Activated T-cell treated with anti-CD3 and anti-CD28 coated beads, Interleukin-2, amount 50 U/mL, for 72 hours (primary cell): ENCODE measurements around the gene OR6C76. TPM values are rescaled to one million over a fixed set of nuclear protein-coding genes. Genes with fewer than 3 reads are reported as not detected.
"Not testable (repeated sequence)": the region's sequence is repeated elsewhere in the genome, so short reads cannot be mapped to it uniquely, and the experiment has no call there.

Experiments used
- ATAC-seq, 2 donors: fragments of 150-1000 bp; cut with Tn5 transposase; replicated peaks in 1 of 2; 2 replicates each; pipeline ENCODE4 v1.10.0; 2021; ENCODE audit warnings: moderate library complexity in 2 of 2, mild to moderate bottlenecking in 1 of 2
- DNase-seq, 2 donors: peaks; one replicate each; pipeline ENCODE4 v3.0.0; 2021 to 2022; ENCODE audit warnings: mixed read lengths in 1 of 2
- H3K27ac Mint-ChIP-seq: one replicate; pipeline ENCODE4 v1.8.0; 2022; ENCODE audit warnings: mild to moderate bottlenecking, moderate library complexity, mixed read lengths
- H3K27me3 Mint-ChIP-seq: one replicate; pipeline ENCODE4 v1.8.0; 2022; ENCODE audit warnings: low read depth, mixed read lengths
- H3K36me3 Mint-ChIP-seq, 2 donors: one replicate each; pipeline ENCODE4 v1.8.0; 2022; ENCODE audit warnings: mixed read lengths in 2 of 2, mild to moderate bottlenecking in 1 of 2; ENCODE audit not compliant: insufficient read depth in 2 of 2
- H3K4me1 Mint-ChIP-seq: one replicate; pipeline ENCODE4 v1.8.0; 2022; ENCODE audit warnings: low read depth, mixed read lengths
- H3K4me3 Mint-ChIP-seq, 2 donors: one replicate each; pipeline ENCODE4 v1.8.0; 2022; ENCODE audit warnings: mild to moderate bottlenecking in 2 of 2, mixed read lengths in 2 of 2, moderate library complexity in 2 of 2
- H3K9me3 Mint-ChIP-seq, 2 donors: one replicate each; pipeline ENCODE4 v1.8.0; 2022; ENCODE audit warnings: mixed read lengths in 2 of 2
- total RNA-seq, 2 donors: library from RNA; stranded (reverse); gene quantifications; one replicate each; pipeline ENCODE4 v1.2.3, GENCODE V29; 2022

Gene OR6C76
- total RNA-seq = not detected

DNA sequence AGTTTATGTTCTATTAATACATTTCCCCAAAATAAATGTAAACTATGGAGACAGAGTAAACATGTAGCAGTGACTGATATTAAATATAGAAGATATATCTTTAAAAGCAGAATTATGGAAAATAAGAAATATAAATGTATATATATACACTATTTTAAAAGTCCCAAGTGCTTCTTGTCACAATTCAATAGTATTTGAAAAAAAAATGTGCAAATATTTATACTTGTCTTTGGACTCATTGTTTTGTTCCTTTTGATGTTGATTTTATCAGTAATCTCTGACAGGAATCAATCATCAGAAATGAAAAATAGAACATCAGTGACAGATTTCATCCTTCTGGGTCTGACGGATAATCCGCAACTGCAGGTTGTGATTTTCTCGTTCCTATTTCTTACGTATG lies at the start of gene OR6C76:
Gene OR6C76 (plus strand): TSS at position 301 of the 400 bp plus-strand sequence. CDS start 0 bp downstream, at position 301.
- Mint-ChIP-seq H3K4me1 (no peaks in the 10 kb centered on the region), H3K4me3 (no peak within 1 kb of the TSS), H3K9me3 (no peaks in the 10 kb centered on the region), H3K36me3 (no peaks in the 10 kb centered on the region), H3K27ac (no peak within 1 kb of the TSS), H3K27me3 (peaks cover 15% of the 10 kb centered on the region)
- ATAC-seq = no peak
- DNase-seq = no peak

DNA sequence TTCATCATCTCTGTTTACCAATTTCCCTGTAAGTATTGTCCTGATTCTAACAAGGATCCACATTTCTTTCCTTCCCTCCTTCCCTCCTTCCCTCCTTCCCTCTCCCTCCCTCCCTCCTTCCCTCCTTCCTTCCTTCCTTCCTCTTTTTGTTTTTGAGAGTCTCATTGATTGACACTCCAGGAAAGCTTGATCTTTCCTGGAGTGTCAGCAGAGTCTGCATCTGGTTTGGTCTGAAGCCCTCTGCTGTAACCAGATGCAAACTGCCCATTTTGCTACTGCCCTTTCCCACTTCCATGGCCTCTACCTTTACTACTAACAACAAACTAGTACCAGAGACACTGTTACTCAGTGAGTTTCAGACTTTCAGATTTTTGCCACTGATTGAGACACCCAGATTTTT lies 40.2 kb upstream of the OR6C76 start:
- H3K4me3 Mint-ChIP-seq = no peak overlapping the region
- no peaks in the 10 kb centered on the region for H3K9me3 Mint-ChIP-seq
- no peaks in the 10 kb centered on the region for H3K36me3 Mint-ChIP-seq
- peaks cover 6% of the 10 kb centered on the region for H3K27me3 Mint-ChIP-seq
- H3K27ac Mint-ChIP-seq = no peak overlapping the region
- ATAC-seq (no peak), DNase-seq (no peak)
- H3K4me1 Mint-ChIP-seq = no peaks in the 10 kb centered on the region

DNA sequence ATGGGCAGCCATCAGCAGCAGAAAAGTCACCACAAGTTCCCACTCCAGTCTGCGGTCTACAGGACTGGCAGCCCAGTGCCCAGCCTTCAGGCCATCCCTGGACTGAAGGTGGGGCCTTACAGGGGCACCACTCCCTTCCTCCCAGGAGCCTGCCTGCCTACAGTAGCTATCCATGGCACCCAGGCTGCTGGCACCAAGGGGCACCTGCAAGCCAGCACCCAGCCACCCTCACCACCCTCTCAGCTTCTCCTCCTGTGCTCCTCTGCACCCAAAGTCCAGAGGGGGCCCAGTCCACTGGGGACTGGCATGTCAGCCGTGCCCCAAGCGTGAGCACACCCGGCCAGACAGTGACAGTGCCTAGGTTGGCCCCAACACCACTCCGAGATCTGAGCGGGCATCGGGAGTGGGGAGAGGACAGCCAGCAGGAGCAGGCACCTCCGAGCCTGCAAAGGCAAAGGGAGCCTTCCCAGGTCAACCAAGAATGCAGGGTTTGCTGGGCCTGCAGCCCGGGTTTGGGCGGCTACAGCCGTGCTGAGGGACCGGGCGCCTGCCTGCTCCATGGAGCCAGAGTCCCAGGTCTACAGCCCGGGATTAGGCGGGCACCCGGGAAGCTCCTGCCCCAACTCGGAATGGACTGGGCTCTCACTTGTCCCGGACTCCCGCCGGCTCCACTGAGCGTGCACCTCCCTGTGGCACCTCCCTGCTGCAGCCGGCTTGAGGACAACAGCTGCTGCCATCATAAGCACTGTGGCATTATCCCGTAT lies 33.8 kb upstream of the OR6C76 start:
- no peak overlapping the region for H3K27ac Mint-ChIP-seq
- no peaks in the 10 kb centered on the region for H3K9me3 Mint-ChIP-seq
- ATAC-seq = no peak
- no peaks in the 10 kb centered on the region for H3K4me1 Mint-ChIP-seq
- no peak for DNase-seq
- H3K36me3 Mint-ChIP-seq = no peaks in the 10 kb centered on the region
- H3K27me3 Mint-ChIP-seq = no peaks in the 10 kb centered on the region
- no peak overlapping the region for H3K4me3 Mint-ChIP-seq

DNA sequence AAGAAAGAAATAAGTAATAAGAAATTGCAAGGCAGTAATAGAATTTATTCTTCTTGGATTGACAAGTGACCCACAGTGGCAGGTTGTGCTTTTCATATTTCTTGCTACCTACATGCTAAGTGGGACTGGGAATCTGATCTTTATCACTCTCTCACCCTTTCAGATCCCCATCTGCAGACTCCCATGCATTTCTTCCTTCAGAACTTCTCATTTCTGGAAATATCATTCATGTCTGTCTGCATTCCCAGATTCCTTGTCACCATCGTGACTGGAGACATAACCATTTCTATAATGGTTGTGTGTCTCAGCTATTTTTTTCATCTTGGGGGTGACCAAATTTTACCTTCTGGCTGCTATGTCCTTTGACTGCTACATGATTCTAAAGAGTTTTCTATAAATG lies 29.7 kb upstream of the OR6C76 start:
- no peak for ATAC-seq
- peaks cover 20% of the 10 kb centered on the region for H3K27me3 Mint-ChIP-seq
- H3K27ac Mint-ChIP-seq = no peak overlapping the region
- no peaks in the 10 kb centered on the region for H3K4me1 Mint-ChIP-seq
- no peak for DNase-seq
- no peaks in the 10 kb centered on the region for H3K9me3 Mint-ChIP-seq
- no peaks in the 10 kb centered on the region for H3K36me3 Mint-ChIP-seq
- no peak overlapping the region for H3K4me3 Mint-ChIP-seq

DNA sequence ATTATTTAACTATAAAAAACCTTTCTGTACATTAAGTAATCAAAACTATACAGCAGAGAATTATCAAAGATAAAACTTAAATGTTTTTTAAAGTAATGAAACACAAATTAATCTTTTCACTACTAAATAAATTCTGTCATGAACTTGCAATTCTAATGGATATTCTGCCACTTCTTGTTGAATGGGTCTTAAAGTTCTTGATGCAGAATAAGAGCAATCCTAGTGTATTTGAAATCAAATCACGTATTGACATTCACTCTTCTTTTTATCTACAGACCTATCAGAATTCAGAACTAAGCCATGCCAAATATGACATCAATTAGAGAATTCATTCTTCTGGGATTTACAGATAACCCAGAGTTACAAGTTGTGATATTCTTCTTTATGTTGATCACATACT lies 25.8 kb upstream of the OR6C76 start, which contains the start of gene OR6C65:
Gene OR6C65 (plus strand): TSS at position 301 of the 400 bp plus-strand sequence. CDS start 0 bp downstream, at position 301.
- ATAC-seq = no peak
- H3K27ac Mint-ChIP-seq = no peak within 1 kb of the TSS
- H3K4me3 Mint-ChIP-seq = no peak within 1 kb of the TSS
- no peaks in the 10 kb centered on the region for H3K4me1 Mint-ChIP-seq
- no peak for DNase-seq
- peaks cover 20% of the 10 kb centered on the region for H3K27me3 Mint-ChIP-seq
- no peaks in the 10 kb centered on the region for H3K36me3 Mint-ChIP-seq
- no peaks in the 10 kb centered on the region for H3K9me3 Mint-ChIP-seq

DNA sequence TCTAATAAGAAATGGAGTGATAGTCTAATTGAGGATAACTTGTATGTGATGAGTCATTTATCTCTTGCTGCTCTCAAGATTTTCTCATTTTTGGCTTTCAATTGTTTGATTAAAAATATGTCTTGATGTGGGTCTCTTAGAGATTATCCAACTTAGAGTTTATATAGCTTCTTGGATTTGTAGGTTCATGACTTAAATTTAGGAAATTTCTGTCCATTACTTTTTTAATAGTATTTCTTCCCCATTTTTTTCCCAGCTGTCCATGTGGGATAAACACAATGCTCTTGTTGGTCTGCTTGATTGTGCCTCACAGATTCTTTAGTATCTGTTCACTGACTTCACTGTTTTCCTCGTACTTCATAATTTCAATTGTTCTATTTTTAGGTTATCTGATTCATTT lies 18.2 kb upstream of the OR6C76 start:
- H3K27me3 Mint-ChIP-seq = peaks cover 5% of the 10 kb centered on the region

DNA sequence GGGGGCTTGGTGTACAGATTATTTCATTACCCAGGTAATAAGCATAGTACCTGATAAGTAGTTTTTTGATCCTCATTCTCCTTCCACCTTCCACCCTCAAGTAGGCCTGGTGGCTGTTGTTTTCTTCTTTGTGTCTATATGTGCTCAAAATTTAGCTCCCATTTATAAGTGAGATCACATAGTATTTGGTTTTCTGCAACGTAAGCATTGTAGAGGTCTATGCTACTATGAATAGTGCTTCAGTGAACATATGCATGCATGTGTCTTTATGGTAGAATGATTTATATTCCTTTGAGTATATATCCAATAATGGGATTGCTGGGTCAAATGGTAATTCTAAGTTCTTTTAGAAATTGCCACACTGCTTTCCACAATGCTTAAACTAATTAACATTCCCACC lies 16.9 kb upstream of the OR6C76 start:
- H3K27me3 Mint-ChIP-seq, DNase-seq, H3K36me3 Mint-ChIP-seq, H3K9me3 Mint-ChIP-seq, ATAC-seq, H3K4me3 Mint-ChIP-seq, H3K27ac Mint-ChIP-seq, H3K4me1 Mint-ChIP-seq: not testable (repeated sequence)

More for the DNA sequence above, 18.2 kb upstream of the OR6C76 start:
- no peak for DNase-seq
- Mint-ChIP-seq H3K27ac (no peak overlapping the region), H3K4me3 (no peak overlapping the region), H3K36me3 (no peaks in the 10 kb centered on the region), H3K4me1 (no peaks in the 10 kb centered on the region), H3K9me3 (peaks cover 2 to 3% of the 10 kb centered on the region in 2 donors)
- ATAC-seq = no peak

DNA sequence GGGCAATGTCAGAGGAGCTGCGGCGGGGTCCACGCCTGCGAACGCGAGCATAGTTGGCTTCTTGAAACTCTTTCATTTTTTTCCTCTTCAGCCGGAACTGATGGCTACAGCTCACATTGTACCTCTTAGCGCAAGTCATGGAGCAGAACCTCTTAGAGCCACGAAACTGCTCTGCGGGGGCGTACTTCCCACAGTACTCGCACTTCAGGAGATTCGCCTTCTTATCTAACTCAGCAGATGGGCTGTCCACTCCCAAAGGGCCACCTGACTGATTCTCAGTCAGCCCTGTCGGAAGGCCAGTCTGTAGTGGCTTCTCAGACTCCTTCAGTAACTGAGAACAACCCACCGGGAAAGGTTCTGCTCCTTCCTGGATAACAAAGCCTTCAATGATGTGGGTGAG lies 13.9 kb upstream of the OR6C76 start:
- not testable (repeated sequence) for ATAC-seq, H3K9me3 Mint-ChIP-seq, H3K4me1 Mint-ChIP-seq, H3K36me3 Mint-ChIP-seq, H3K4me3 Mint-ChIP-seq, DNase-seq, H3K27ac Mint-ChIP-seq
- H3K27me3 Mint-ChIP-seq = peaks cover 26% of the 10 kb centered on the region

DNA sequence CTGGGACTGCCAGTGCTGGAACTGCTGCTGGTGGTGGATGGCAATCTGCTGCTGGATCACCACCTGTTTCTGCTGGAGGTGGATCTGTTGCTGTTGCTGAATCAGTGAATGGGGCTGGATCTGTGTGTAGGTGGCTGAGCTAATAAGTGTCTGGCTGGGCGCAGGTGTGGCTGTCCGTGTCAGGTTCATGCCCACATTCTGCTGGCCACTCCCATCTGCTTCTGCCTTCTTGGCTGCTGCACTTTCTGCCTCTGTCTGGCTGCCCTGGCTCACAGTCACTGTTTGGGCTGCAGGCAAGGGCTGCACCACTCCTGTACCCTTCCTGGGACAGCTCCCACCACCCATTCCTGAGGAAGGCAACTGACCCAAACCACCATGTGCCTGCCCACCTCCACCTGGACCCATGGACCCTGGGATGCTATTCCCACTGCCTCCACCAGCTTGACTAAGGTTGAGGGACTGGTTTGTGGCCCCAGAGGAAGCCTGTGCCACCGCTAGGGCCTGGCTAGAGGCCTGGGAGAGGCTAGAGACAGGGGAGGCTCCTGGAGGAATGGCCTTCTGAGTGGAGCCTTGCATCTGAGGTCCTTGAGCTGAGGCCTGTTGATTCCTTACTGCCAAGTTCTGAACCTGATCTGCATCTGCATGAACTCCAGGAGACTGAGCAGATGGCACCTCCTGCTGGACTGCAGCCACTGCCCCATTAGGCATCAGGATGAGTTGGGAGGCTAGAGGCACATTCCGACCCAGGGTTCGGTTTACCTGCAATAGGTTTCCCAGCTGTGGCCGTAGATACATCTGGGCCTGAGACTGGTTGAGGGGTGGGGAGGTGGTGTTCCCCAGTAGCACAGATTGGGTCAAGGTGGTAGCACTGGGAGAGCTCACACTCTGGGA lies 12.3 kb upstream of the OR6C76 start:
- H3K36me3 Mint-ChIP-seq, H3K4me1 Mint-ChIP-seq, H3K4me3 Mint-ChIP-seq, H3K9me3 Mint-ChIP-seq, DNase-seq, H3K27ac Mint-ChIP-seq, ATAC-seq: not testable (repeated sequence)
- peaks cover 34% of the 10 kb centered on the region for H3K27me3 Mint-ChIP-seq

DNA sequence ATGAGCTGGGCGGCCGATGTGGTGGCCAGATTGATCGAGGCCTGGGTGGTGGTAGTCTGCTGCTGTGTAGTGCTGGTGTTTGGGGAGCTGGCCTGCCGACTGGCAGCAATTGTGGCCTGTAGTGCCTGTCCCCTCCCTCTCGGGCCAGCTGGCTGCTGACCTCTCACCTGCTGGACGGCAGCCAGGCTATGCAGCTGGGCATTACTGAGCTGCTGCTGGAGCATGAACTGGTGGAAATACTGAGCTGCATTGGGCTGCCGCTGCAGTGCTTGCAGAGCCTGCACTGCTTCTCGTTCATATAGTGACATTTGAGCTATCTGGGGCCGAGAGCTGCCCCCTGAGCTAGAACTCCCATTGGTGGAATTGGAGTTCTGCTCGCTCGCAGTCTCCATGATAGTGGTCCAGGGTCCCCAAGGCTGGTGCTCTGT lies 11.6 kb upstream of the OR6C76 start:
- H3K4me3 Mint-ChIP-seq, H3K36me3 Mint-ChIP-seq, DNase-seq, H3K27ac Mint-ChIP-seq, ATAC-seq, H3K4me1 Mint-ChIP-seq, H3K9me3 Mint-ChIP-seq: not testable (repeated sequence)
- H3K27me3 Mint-ChIP-seq = peaks cover 40% of the 10 kb centered on the region

DNA sequence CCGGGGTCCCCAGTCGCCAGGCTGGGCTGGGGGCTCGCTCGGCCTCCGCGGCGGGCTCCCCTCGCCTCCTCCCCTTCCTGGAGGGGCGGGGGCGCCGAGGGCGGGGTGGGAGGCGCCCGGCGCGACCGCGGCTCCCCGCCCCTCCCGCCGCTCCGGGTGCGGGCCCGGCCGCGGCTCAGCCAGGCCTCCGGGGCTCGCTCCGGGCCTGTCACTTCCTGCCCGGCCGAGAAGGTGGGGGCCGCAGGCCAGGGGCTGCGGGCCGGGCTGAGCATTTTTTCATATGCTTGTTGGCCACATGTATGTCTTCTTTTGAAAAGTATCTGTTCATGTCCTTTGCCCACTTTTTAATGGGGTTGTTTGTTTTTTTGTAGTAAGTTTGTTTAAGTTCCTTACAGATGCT lies 11.2 kb upstream of the OR6C76 start:
- not testable (repeated sequence) for H3K36me3 Mint-ChIP-seq, DNase-seq, H3K27ac Mint-ChIP-seq, H3K4me1 Mint-ChIP-seq, H3K9me3 Mint-ChIP-seq
- peak; percentile 68 to 87 for ATAC-seq
- Mint-ChIP-seq H3K4me3 (peak overlapping the region; percentile 29 to 37), H3K27me3 (peaks cover 41% of the 10 kb centered on the region)

DNA sequence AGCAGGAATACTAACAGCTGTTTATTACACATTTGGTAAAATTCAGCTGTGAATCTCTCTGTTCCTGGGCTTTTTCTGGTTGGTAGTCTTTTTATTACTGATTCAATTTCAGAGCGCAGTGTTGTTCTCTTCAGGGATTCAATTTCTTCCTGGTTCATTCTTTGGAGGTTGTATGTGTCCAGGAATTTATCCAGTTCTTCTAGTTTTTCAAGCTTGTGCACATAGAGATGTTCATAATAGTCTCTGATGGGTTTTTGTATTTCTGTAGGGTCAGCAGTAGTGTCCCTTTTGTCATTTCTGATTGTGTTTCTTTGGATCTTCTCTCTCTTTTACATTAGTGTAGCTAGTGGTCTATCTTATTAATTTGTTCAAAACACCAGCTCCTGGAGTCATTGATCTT lies 9.1 kb upstream of the OR6C76 start:
- no peaks in the 10 kb centered on the region for H3K36me3 Mint-ChIP-seq
- ATAC-seq = no peak
- DNase-seq = no peak
- H3K4me1 Mint-ChIP-seq = no peaks in the 10 kb centered on the region
- no peak overlapping the region for H3K4me3 Mint-ChIP-seq
- peaks cover 0 to 3% of the 10 kb centered on the region in 2 donors for H3K9me3 Mint-ChIP-seq
- H3K27ac Mint-ChIP-seq = no peak overlapping the region
- H3K27me3 Mint-ChIP-seq = peaks cover 41% of the 10 kb centered on the region

DNA sequence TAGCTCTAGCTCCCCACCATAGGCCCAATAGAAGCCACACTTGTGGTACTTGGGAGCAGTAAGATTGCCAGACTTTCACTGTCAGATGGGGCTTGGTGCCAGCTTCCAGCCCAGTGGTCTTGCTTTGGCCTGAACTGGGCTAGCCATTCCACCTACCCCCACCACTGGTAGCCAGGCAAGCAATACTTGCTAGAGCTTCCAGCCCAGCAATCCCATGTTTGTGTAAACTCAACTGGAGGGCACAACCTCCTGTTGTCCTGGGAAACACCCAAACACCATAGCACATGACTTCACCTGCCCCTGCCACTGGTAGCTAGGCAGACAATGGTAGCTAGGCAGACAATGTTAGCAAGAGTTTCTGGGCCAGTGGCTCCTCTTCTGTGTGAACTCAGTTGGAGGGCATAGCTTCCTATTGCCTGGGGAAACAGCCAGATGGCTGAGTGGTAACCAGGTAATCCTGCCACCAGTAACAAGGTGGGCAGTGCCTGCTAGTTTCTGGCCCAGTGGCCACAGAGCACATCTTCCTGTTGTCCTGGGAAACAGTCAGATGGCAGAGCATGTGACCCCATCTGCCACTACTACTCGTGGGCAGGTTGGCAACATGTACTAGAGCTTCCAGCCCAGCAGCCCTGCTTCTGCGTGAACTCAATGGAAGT lies 5.6 kb upstream of the OR6C76 start:
- no peak for DNase-seq
- Mint-ChIP-seq H3K4me3 (no peak overlapping the region), H3K27me3 (peaks cover 44% of the 10 kb centered on the region), H3K27ac (no peak overlapping the region), H3K9me3 (peaks cover 0 to 3% of the 10 kb centered on the region in 2 donors), H3K36me3 (no peaks in the 10 kb centered on the region), H3K4me1 (no peaks in the 10 kb centered on the region)
- ATAC-seq = no peak
